Loucy (cell line): ENCODE measurements around the gene EFR3B.

Source experiments
- CTCF ChIP-seq: fragments of 200-600 bp; sonication (generic); conservative IDR thresholded peaks from 2 replicates; pipeline ENCODE4 v1.5.1; 2014; ENCODE audit warnings: mild to moderate bottlenecking, antibody characterized with exemption, low read length
- EZH2phosphoT487 ChIP-seq: fragments of 200-600 bp; IDR thresholded peaks from 2 replicates; pipeline ENCODE4 v1.6.1; 2018; ENCODE audit warnings: antibody characterized with exemption, mild to moderate bottlenecking, moderate library complexity, borderline replicate concordance

GRCh38 chr2:25184254-25184653, 142.4 kb downstream of the EFR3B start:
- no peak for TF ChIP-seq CTCF
- no peak for TF ChIP-seq EZH2phosphoT487
